ENCODE measurements around the gene SETDB1.

GRCh38 chr1:150981177-150981804 is 55.1 kb downstream of the SETDB1 start:
- TF ChIP-seq CTCF (IDR thresholded peaks at IDR 0.05) (no peak), POLR2AphosphoS5 (IDR thresholded peaks at IDR 0.05) (no peak), POLR2A (IDR thresholded peaks at IDR 0.05) (no peak)

Measured in prostate gland (tissue), 2 donors.